ENCODE data around the gene MEGF9.
"Not testable (repeated sequence)": the region's sequence is repeated elsewhere in the genome, so short reads cannot be mapped to it uniquely, and the experiment has no call there.

DNA sequence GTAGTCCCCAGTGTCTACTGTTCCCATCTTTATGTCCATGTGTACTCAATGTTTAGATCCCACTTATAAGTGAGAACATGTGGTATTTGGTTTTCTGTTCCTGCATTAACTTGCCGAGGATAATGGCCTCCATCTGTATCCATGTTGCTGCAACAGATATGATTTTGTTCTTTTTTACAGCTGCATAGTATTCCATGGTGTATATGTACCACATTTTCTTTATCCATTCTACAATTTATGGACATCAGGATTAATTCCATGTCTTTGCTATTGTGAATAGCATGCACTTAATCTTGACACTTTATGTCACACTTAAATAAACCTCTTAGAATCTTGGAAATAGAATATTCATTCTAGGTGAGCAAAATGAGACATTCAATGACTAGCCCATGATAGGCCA lies 73.4 kb downstream of the MEGF9 start:
- TF ChIP-seq, protein P1, sequence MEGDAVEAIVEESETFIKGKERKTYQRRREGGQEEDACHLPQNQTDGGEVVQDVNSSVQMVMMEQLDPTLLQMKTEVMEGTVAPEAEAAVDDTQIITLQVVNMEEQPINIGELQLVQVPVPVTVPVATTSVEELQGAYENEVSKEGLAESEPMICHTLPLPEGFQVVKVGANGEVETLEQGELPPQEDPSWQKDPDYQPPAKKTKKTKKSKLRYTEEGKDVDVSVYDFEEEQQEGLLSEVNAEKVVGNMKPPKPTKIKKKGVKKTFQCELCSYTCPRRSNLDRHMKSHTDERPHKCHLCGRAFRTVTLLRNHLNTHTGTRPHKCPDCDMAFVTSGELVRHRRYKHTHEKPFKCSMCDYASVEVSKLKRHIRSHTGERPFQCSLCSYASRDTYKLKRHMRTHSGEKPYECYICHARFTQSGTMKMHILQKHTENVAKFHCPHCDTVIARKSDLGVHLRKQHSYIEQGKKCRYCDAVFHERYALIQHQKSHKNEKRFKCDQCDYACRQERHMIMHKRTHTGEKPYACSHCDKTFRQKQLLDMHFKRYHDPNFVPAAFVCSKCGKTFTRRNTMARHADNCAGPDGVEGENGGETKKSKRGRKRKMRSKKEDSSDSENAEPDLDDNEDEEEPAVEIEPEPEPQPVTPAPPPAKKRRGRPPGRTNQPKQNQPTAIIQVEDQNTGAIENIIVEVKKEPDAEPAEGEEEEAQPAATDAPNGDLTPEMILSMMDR (IDR thresholded peaks at IDR 0.05; ENCODE audit: extremely low read depth in 1 of 2, insufficient read depth in 1 of 2, low read depth in 1 of 2, low read length in 2 of 2) = not testable (repeated sequence)
- TF ChIP-seq POLR2A (IDR thresholded peaks at IDR 0.05; ENCODE audit: low read depth, low read length); POLR2AphosphoS5 (IDR thresholded peaks at IDR 0.05; ENCODE audit: insufficient read depth, low read depth, low read length); GATA2 (IDR thresholded peaks at IDR 0.05; ENCODE audit: insufficient read depth, insufficient read length, low read depth, low read length); EZH2 (IDR thresholded peaks at IDR 0.05; ENCODE audit: borderline replicate concordance, low read depth, low read length, severe bottlenecking): not testable (repeated sequence)
